ENCODE data around the gene CD163. TPM values are rescaled to one million over a fixed set of nuclear protein-coding genes. Genes with fewer than 3 reads are reported as not detected.

CD163 gene
- polyA plus RNA-seq, 1 of the 3 experiments (the other 2 are of a cell fraction) = 0.03 TPM

DNA sequence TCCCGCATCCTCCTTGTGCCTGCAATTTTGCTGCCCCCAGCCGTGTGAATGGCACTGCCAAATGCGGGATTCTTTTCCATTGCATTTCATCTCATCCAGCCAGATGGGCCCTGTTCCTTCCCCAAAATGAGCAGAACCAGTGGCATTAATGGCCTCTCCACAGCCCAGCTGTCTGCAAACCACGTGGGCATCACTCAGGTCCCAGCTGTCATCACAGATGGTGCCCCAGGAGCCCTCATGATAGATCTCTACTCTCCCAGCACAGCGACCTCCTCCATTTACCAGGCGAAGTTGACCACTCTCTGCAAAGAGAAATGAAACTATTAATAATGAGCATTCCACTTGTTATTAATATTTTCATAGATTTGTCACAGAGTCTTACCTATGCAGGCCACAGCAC is 17.1 kb downstream of the CD163 start:
- no peak for TF ChIP-seq NRF1 (IDR thresholded peaks at IDR 0.05; ENCODE audit: low read depth, low read length)
- TF ChIP-seq PBX3 (IDR thresholded peaks at IDR 0.05) = no peak
- TF ChIP-seq RFX5 (IDR thresholded peaks at IDR 0.05; ENCODE audit: low read length) = no peak
- no peak for TF ChIP-seq ELF1 (IDR thresholded peaks at IDR 0.05)
- TF ChIP-seq, protein P1, sequence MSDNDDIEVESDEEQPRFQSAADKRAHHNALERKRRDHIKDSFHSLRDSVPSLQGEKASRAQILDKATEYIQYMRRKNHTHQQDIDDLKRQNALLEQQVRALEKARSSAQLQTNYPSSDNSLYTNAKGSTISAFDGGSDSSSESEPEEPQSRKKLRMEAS (IDR thresholded peaks at IDR 0.05; ENCODE audit: low read depth) = no peak
- TF ChIP-seq GABPA (IDR thresholded peaks at IDR 0.05; ENCODE audit: low read depth) = no peak
- TF ChIP-seq CTCF (IDR thresholded peaks at IDR 0.05) = no peak
- no peak for TF ChIP-seq SMC3 (IDR thresholded peaks at IDR 0.05; ENCODE audit: low read depth, low read length)
- TF ChIP-seq EP300 (IDR thresholded peaks at IDR 0.05; ENCODE audit: borderline replicate concordance in 1 of 2, low read depth in 1 of 2, low read length in 1 of 2) = no peak
- TF ChIP-seq RXRA (IDR thresholded peaks at IDR 0.05; ENCODE audit: borderline replicate concordance, low read depth) = no peak
- no peak for TF ChIP-seq JUND (IDR thresholded peaks at IDR 0.05)
- no peak for TF ChIP-seq POLR2AphosphoS5 (IDR thresholded peaks at IDR 0.05; ENCODE audit: low read depth, low read length)
- TF ChIP-seq GATA2 (CRISPR knock-in tag; IDR thresholded peaks at IDR 0.05) = no peak
- no peak for TF ChIP-seq CHD2 (IDR thresholded peaks at IDR 0.05; ENCODE audit: low read length, partially characterized antibody)
- Histone ChIP-seq H3K4me1 (ENCODE audit: control insufficient read depth in 1 of 2, insufficient read depth in 2 of 2, low read depth in 1 of 2, low read length in 1 of 2) (no peaks in the 10 kb centered on the region; a peak in 1 of 4 replicates), H3K79me2 (ENCODE audit: insufficient read depth) (no peaks in the 10 kb centered on the region), H3F3A (replicated peaks; ENCODE audit: insufficient read depth) (no peaks in the 10 kb centered on the region), H3K36me3 (replicated peaks in 1 of 2; ENCODE audit: control insufficient read depth in 1 of 2, insufficient read depth in 2 of 2, low read length in 1 of 2) (no peaks in the 10 kb centered on the region), H3K27ac (ENCODE audit: low read depth in 2 of 2, low read length in 1 of 2) (no peak overlapping the region), H3K4me2 (no peak overlapping the region), H3K9me3 (no peaks in the 10 kb centered on the region), H3K9me2 (0 out of 2 replicates have a peak, but pooled peaks cover 6% of the 10 kb centered on the region), H4K20me1 (ENCODE audit: insufficient read depth) (no peaks in the 10 kb centered on the region), H3K9ac (no peak overlapping the region), H2AFZ (ENCODE audit: low read depth) (no peak overlapping the region), H3K27me3 (ENCODE audit: insufficient read depth) (no peaks in the 10 kb centered on the region; the same call in 1 of the 2 replicates), H3K4me3 (ENCODE audit: low read depth in 2 of 2, low read length in 1 of 2) (no peak overlapping the region)
- POLR2A ChIA-PET = no interaction called here
- DNase-seq = no peak
- CTCF ChIA-PET = no interaction called here
- 3% methylated on average over 6 of the region's 6 CpGs for WGBS (ENCODE audit: low lambda C conversion rate)

DNA sequence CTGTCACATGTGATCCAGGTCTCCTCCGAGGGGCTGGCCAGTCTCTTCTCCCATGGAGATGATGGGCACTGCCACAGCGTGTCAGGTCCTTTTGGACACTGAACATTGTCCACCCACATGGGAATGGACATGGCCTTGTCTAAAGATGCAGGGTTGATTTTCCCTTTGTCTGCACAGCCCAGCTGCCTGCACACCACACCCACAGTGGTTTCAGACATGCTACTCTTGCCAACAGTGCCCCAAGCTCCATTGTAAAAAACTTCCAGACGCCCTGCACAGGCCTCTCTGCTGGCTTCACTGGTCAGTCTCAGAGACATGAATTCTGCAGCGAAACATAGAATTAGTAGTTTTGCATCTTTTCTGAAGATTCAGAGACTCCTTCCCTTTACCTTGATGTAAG is 18.5 kb downstream of the CD163 start:
- no peak overlapping the region for H3K27ac ChIP-seq (ENCODE audit: low read depth in 2 of 2, low read length in 1 of 2)
- no peaks in the 10 kb centered on the region for H3K79me2 ChIP-seq (ENCODE audit: insufficient read depth)
- no peak overlapping the region for H3K4me3 ChIP-seq (ENCODE audit: low read depth in 2 of 2, low read length in 1 of 2)
- no peaks in the 10 kb centered on the region for H3F3A ChIP-seq (replicated peaks; ENCODE audit: insufficient read depth)
- 18% methylated on average over 4 of the region's 4 CpGs for WGBS (ENCODE audit: low lambda C conversion rate)
- H3K4me1 ChIP-seq (ENCODE audit: control insufficient read depth in 1 of 2, insufficient read depth in 2 of 2, low read depth in 1 of 2, low read length in 1 of 2) = no peaks in the 10 kb centered on the region; a peak in 2 of 4 replicates
- TF ChIP-seq EP300 (IDR thresholded peaks at IDR 0.05; ENCODE audit: borderline replicate concordance in 1 of 2, low read depth in 1 of 2, low read length in 1 of 2) (no peak), GATA2 (CRISPR knock-in tag; IDR thresholded peaks at IDR 0.05) (no peak), FOXJ3 (CRISPR knock-in tag; IDR thresholded peaks at IDR 0.05) (no peak), TEAD4 (IDR thresholded peaks at IDR 0.05; ENCODE audit: borderline replicate concordance, insufficient read depth) (no peak), EZH2phosphoT487 (IDR thresholded peaks at IDR 0.05; ENCODE audit: borderline replicate concordance, low read depth) (no peak), ELF1 (IDR thresholded peaks at IDR 0.05) (no peak), RCOR1 (IDR thresholded peaks at IDR 0.05; ENCODE audit: low read length) (no peak), RXRA (IDR thresholded peaks at IDR 0.05; ENCODE audit: borderline replicate concordance, low read depth) (no peak), RAD21 (IDR thresholded peaks at IDR 0.05; ENCODE audit: low read length) (no peak), SMC3 (IDR thresholded peaks at IDR 0.05; ENCODE audit: low read depth, low read length) (no peak), NRF1 (IDR thresholded peaks at IDR 0.05; ENCODE audit: low read depth, low read length) (no peak), GABPA (IDR thresholded peaks at IDR 0.05; ENCODE audit: low read depth) (no peak), CHD2 (IDR thresholded peaks at IDR 0.05; ENCODE audit: low read length, partially characterized antibody) (no peak)
- TF ChIP-seq, protein P1 (IDR thresholded peaks at IDR 0.05; ENCODE audit: low read depth) = no peak
- TF ChIP-seq, protein P2, sequence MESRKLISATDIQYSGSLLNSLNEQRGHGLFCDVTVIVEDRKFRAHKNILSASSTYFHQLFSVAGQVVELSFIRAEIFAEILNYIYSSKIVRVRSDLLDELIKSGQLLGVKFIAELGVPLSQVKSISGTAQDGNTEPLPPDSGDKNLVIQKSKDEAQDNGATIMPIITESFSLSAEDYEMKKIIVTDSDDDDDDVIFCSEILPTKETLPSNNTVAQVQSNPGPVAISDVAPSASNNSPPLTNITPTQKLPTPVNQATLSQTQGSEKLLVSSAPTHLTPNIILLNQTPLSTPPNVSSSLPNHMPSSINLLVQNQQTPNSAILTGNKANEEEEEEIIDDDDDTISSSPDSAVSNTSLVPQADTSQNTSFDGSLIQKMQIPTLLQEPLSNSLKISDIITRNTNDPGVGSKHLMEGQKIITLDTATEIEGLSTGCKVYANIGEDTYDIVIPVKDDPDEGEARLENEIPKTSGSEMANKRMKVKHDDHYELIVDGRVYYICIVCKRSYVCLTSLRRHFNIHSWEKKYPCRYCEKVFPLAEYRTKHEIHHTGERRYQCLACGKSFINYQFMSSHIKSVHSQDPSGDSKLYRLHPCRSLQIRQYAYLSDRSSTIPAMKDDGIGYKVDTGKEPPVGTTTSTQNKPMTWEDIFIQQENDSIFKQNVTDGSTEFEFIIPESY (IDR thresholded peaks at IDR 0.05; ENCODE audit: borderline replicate concordance, low read depth) = no peak
- no peaks in the 10 kb centered on the region for H4K20me1 ChIP-seq (ENCODE audit: insufficient read depth)
- no peaks in the 10 kb centered on the region for H3K9me3 ChIP-seq
- H3K4me2 ChIP-seq = no peak overlapping the region
- H3K36me3 ChIP-seq (replicated peaks in 1 of 2; ENCODE audit: control insufficient read depth in 1 of 2, insufficient read depth in 2 of 2, low read length in 1 of 2) = no peaks in the 10 kb centered on the region
- H3K27me3 ChIP-seq (ENCODE audit: insufficient read depth) = no peaks in the 10 kb centered on the region; the same call in 1 of the 2 replicates
- no peaks in the 10 kb centered on the region for H3K9me2 ChIP-seq
- H2AFZ ChIP-seq (ENCODE audit: low read depth) = no peak overlapping the region
- POLR2A ChIA-PET = no interaction called here
- CTCF ChIA-PET = no interaction called here
- no peak overlapping the region for H3K9ac ChIP-seq
- no peak for DNase-seq

Measured in SK-N-SH (cell line).